ENCODE data around the gene DAGLA.
"Not testable (repeated sequence)": the region's sequence is repeated elsewhere in the genome, so short reads cannot be mapped to it uniquely, and the experiment has no call there.

Gene DAGLA

GRCh38 chr11:61679893-61680621 lies at the start of gene DAGLA:
DAGLA (plus strand) TSS chr11:61680391; CDS start chr11:61720156, 39,765 bp downstream.
- DNase-seq, result peak; percentile 28 to 40

DNA sequence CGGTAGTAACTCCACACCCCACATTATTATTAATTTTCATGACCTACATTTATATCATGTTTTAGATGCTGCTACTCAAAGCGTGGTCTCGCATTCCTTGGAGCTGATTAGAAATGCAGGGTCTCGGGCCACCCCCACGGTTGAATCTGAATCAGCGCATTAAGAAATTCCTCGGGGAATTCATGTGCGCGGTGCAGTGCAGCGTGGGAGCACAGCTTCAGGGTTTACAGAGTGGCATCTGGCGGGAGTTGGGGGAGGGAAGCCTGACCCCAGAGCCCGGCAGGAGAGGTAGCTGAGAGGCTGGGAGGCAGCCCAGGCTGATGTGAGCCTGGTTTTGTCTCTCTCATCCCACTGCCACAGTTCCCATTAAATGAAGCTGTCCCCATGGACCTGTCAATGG lies 48.1 kb upstream of the DAGLA start:
- no peak for DNase-seq

DNA sequence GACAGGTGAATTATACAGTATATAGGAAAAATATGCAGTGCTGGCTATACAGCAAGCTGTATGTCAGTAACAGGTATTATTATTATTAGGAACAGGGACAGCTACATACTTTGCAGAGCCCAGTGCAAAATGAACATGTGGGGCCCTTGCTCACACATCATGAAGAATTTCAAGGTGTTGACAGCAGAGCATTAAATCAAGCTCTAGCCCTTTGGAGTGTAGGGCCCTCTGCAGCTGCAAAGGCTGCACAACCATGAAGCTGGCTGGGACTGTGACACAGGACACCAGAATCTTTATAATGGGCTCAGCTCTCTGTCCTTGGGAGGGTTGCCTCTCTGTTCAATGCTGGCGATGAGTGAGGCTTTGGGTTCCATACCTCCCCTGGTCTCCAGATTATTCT lies 44.9 kb upstream of the DAGLA start:
- peak; percentile 64 to 70 for DNase-seq

DNA sequence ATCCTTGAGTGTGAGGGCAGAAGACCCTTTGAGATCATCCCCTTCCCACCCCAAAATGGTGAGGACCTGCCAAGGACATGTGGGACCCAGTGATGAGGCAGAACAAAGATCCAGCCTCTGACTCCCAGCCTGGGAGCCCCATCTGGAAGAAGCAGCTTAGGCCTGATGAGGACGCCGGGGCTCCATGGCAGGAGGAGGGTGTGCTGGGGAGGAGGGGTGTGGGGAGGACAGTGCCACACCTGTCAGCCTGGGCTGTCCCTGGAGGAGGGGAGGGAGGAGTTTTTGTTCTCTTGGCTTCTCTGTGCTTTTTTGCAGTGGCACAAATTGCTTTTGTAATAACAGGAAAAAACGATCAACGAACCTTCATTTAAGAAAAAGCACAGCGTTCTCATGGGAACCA lies 44.4 kb upstream of the DAGLA start:
- peak; percentile 19 to 24 for DNase-seq

GRCh38 chr11:61636676-61637075 lies 43.5 kb upstream of the DAGLA start:
- no peak for DNase-seq

GRCh38 chr11:61637277-61637676 lies 42.9 kb upstream of the DAGLA start:
- peak; percentile 68 to 82 for DNase-seq

DNA sequence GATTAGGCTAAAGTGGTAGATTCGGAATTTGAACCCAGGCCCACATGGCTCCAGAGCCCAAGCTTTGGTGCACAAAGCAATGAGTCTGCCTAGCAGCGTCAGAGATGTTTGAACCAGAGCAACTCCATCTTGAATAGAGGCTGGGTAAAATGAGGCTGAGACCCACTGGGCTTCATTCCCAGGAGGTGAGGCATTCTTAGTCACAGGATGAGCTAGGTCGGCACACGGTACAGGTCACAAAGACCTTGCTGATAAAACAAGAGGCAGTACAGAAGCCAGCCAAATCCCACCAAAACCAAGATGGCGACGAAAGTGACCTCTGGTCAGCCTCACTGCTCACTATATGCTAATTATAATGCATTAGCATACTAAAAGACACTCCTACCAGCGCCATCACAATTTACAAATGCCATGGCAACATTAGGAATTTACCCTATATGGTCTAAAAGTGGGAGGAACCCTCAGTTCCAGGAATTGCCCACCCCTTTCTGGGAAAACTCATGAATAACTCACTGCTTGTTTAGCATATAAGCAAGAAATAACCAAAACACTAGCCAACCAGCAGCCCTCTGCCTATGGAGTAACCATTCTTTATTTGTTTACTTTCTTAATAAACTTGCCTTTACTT lies 40.3 kb upstream of the DAGLA start:
- no peak for DNase-seq

- no peak for DNase-seq
Observed at GRCh38 chr11:61642162-61642561, 38.0 kb upstream of the DAGLA start.

DNA sequence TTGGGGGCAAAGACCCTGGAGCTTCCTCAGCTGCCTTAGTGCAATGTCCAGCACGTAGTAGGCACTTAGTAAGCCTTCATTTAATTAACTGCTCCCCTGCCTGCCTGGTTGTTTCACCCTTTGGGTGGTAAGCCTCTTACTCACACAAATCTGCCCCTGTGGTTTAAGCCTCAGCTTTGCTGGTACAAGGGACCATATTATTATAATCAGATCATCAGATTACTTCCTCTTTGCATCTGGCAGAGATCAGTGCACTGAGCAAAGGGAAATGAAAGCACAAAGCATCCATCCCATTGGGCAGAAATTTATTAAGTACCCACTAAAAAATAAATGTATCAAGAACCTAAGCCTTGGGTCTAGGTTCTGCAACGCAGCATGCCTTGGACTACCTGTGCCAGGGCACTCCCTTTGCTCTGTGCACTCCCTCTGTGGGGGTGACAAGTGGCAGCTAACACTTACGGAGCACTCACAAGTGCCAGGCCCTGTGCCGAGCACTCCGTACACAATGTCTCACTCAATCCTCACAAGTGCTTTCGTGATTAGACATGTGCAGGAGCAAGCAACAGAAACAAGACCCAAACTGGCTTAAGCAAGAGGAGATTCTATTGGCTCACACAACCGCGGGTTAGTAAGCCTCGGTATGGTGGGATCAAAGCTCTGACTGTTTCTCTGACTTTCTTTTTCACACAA lies 34.9 kb upstream of the DAGLA start:
- no peak for DNase-seq

- no peak for DNase-seq
Observed at GRCh38 chr11:61647529-61647928, 32.7 kb upstream of the DAGLA start.

GRCh38 chr11:61650781-61651571 lies 29.2 kb upstream of the DAGLA start:
- DNase-seq, result peak; percentile 30 to 49

DNA sequence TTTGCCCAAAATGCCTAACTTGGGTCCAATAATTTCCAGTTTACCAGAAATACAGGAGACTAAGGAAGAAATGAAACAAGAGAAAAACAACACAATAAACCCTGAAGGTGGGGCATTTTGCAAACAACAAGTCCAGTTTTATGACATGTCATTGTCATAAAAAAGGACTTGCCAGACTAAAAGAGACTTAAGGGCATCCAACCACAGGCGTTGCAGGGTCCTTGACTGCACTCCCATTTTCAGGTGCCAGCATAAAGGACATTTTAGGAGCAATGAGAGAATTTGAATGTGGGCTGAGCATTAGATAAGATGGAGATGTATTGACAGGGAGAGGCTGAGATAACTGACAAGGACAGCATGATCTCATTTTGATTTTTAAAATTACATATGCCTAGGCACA lies 28.1 kb upstream of the DAGLA start:
- no peak for DNase-seq

- DNase-seq, result no peak
Observed at GRCh38 chr11:61654397-61654829, 25.8 kb upstream of the DAGLA start.

DNA sequence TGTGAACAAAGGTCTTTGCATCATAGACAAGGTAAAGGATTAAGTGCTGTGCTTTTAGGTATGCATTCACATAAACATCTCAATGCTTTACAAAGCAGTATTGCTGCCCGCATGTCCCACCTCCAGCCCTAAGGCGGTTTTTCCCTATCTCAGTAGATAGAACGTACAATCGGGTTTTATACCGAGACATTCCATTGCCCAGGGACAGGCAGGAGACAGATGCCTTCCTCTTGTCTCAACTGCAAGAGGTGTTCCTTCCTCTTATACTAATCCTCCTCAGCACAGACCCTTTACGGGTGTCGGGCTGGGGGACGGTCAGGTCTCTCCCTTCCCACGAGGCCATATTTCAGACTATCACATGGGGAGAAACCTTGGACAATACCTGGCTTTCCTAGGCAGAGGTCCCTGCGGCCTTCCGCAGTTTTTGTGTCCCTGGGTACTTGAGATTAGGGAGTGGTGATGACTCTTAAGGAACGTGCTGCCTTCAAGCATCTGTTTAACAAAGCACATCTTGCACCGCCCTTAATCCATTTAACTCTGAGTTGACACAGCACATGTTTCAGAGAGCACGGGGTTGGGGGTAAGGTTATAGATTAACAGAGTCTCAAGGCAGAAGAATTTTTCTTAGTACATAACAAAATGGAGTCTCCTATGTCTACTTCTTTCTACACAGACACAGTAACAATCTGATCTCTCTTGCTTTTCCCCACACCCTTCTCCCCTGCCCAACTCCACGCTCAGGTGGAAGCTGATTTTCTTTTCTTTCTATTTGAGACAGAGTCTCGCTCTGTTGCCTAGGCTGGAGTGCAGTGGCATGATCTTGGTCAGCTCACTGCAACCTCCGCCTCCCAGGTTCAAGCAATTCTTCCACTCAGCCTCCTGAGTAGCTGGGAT lies 24.7 kb upstream of the DAGLA start:
- DNase-seq, result not testable (repeated sequence)

DNA sequence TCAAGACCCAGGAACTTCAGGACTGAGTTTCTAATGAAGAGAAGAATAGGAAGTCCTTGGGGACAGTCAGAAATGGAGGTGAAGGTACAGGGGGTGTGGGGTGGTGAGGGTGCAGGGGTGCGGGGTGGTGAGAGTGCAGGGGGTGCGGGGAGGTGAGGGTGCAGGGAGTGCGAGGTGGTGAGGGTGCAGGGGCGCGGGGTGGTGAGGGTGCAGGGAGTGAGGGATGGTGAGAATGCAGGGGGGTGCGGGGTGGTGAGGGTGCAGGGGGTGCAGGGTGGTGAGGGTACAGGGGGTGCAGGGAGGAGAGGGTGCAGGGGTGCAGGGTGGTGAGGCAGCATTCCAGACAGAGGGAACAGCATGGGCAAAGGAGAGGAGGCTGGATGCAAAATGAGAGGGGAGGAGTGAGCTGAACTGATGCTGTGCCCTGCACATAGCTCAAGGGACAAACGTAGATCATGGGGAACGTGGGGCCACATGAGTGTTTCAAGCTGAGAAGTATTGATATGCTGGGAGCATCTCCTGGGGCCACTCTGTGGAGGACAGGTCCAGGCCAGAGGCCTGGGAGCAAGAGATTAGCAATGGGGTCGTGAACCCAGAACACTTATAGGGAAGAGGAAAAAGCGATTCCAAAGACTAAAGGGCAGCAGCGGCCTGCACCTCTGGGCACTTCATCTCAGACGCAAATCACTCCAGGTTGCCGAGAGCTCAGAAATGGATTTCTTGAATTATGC lies 23.7 kb upstream of the DAGLA start:
- DNase-seq, result no peak

DNA sequence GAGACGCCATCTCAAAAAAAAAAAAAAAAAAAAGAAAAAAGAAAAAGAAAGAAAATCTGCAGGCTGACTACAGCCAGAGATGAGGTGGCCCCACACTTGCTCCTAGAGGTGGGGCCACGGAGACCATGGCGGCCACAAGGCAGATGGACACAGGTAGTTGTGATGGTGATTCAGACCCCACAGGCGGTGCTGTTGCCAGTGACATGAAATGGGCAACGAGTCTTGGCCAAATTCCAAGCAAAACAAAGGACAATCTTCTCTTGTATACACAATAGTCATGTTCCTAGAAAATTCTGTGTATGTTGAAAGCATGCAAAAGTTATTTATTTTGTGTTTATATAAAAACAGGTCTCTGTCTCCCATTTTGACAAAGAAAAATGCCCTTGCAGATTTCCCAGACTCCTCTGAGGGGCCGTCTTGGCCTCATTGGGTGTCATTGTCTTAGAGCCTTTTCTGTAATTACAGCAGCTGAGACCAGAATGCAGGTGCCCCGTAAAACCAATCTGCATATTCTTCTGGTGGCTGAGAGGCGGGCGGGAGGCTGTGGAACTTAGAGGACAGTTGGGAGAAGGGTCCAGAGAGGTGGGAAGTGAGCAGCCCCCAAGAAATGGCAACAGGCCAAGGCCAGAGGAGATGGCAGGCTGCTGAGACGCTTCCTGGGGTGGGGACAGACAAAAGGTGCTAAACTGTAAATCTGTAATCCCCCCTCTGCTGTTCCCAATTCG lies 22.5 kb upstream of the DAGLA start:
- peak; percentile 24 to 32 for DNase-seq

DNA sequence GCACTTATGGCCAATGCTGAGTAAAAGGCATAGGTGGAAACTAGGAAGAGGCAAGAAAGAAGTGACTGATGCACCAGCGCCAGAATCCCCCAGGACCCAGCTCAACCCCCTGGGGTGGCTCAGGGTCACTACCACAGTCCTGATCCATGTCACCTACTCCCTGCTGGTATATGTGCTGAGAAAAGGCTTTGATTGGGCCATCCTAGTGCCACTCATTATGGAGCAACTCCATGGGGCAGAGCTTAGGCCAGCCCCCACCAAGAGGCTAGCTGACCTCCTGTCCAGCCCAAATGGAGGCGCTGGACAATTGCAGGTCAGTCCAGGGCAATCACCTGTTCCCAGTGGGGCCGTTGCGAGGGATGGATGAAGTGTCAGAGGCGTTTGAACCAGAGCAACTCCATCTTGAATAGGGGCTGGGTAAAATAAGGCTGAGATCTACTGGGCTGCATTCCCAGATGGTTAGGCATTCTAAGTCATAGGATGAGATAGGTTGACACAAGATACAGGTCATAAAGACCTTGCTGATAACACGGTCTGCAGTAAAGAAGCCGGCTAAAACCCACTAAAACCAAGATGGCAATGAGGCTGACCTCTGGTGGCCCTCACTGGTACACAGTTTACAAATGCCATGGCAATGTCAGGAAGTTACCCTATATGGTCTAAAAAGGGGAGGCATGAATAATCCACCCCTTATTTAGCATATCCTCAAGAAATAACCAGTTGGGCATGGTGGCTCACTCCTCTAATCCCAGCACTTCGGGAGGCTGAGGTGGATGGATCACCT lies 20.6 kb upstream of the DAGLA start:
- no peak for DNase-seq

GRCh38 chr11:61660997-61661396 lies 19.2 kb upstream of the DAGLA start:
- DNase-seq, result peak; percentile 13 to 20

DNA sequence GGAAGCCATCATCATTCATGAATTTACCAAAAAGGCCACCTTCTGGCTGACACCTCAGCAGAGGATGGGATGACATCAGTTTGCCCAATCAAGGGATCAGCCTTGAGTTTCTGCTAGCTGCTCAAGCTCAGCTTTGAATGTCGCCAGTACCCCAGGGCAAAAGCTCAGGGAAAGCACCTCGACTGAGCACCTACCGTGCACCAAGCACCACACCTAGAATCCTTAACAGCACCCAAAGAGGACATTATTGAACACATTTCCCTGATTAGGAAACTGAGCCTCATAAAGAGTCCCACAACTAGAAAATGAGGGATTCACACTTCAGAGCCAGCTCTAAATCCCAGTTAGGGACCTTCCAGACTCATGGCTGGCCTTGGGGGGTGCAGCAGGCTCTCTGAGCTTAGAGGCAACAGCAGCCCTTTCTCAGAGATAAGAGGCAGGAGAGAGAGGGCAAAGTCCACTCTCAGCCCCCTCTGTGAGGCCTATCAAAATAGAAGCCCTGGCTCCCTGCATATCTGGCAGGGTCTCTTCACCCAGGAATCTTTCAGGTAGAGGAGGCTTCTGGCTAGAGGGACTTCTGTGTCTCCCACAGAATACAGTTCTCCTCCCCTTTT lies 13.4 kb upstream of the DAGLA start:
- no peak for DNase-seq

Measured in SHP77 (cell line).